H1 (cell line): Measurements from ENCODE around the gene CYP2A13. TPM values are rescaled to one million over a fixed set of nuclear protein-coding genes. Genes with fewer than 3 reads are reported as not detected.

Experiments used
- CTCF ChIA-PET: fragments of 300-600 bp; sonication (Branson Sonifier 250); formaldehyde crosslinking; loops from one replicate; lab custom pipeline; 2021; ENCODE audit not compliant: partially characterized antibody; lab: Charles Lee
- POLR2A ChIA-PET: fragments of 300-600 bp; sonication (Branson Sonifier 250); formaldehyde crosslinking; loops from one replicate; lab custom pipeline; 2021; ENCODE audit warnings: inconsistent platforms; ENCODE audit not compliant: partially characterized antibody; lab: Charles Lee
- DNase-seq, 2 experiments: peaks; one replicate each; pipeline versions ENCODE4 v3.0.0 to v3.0.0-alpha.2; 2010 to 2022; ENCODE audit warnings: low spot score in 2 of 2, low read depth in 1 of 2, mixed read lengths in 1 of 2
- FAIRE-seq: peaks from 2 replicates; lab custom pipeline; 2011; peaks lifted over from hg19 to GRCh38; lab: Jason Lieb, UNC
- H2AFZ ChIP-seq: 2 replicates; pipeline ENCODE4 v1.8.1; 2012; ENCODE audit warnings: low read length, inconsistent platforms
- H2AK5ac ChIP-seq: 2 replicates; pipeline ENCODE4 v1.6.1; 2013; ENCODE audit warnings: low read depth, low read length
- H2BK120ac ChIP-seq: replicated peaks from 2 replicates; pipeline ENCODE3; 2013; ENCODE audit warnings: low read depth, low read length, inconsistent platforms
- H2BK12ac ChIP-seq: 2 replicates; pipeline ENCODE4 v1.6.1; 2013; ENCODE audit warnings: low read depth, low read length
- H2BK15ac ChIP-seq: 2 replicates; pipeline ENCODE4 v1.6.1; 2013; ENCODE audit warnings: low read length
- H2BK20ac ChIP-seq: 2 replicates; pipeline ENCODE4 v1.6.1; 2013; ENCODE audit warnings: low read length
- H2BK5ac ChIP-seq: 2 replicates; pipeline ENCODE4 v1.6.1; 2013; ENCODE audit warnings: low read depth, low read length
- H3K14ac ChIP-seq: 2 replicates; pipeline ENCODE4 v1.6.1; 2013; ENCODE audit warnings: inconsistent platforms; ENCODE audit not compliant: insufficient read length
- H3K18ac ChIP-seq: 2 replicates; pipeline ENCODE4 v1.6.1; 2013; ENCODE audit warnings: low read length; ENCODE audit errors: extremely low read depth
- H3K23ac ChIP-seq: 2 replicates; pipeline ENCODE4 v1.6.1; 2013; ENCODE audit warnings: inconsistent platforms; ENCODE audit not compliant: insufficient read length
- H3K23me2 ChIP-seq: 2 replicates; pipeline ENCODE4 v1.6.1; 2013; ENCODE audit warnings: low read depth, low read length
- H3K27ac ChIP-seq: 2 replicates; pipeline ENCODE4 v1.6.1; 2011; ENCODE audit warnings: low read depth, low read length, inconsistent platforms
- H3K27me3 ChIP-seq, 4 experiments: replicated peaks in 1 of 4; 1 replicate in 1 of 4; 2 replicates in 3 of 4; pipeline versions ENCODE4 v1.6.1 to v1.8.1; 2011 to 2013; ENCODE audit warnings: low read length in 3 of 4, mild to moderate bottlenecking in 3 of 4, inconsistent platforms in 2 of 4, mixed read lengths in 2 of 4, moderate library complexity in 1 of 4; ENCODE audit not compliant: control insufficient read depth in 3 of 4, insufficient read depth in 3 of 4; ENCODE audit errors: extremely low read depth in 1 of 4
- H3K36me3 ChIP-seq, 4 experiments: 2 replicates each; pipeline versions ENCODE4 v1.6.1 to v1.8.1; 2011 to 2013; ENCODE audit warnings: mild to moderate bottlenecking in 4 of 4, low read length in 3 of 4, moderate library complexity in 2 of 4, control low read depth in 1 of 4, inconsistent platforms in 1 of 4; ENCODE audit not compliant: insufficient read depth in 4 of 4, control insufficient read depth in 2 of 4
- H3K4ac ChIP-seq: replicated peaks from 2 replicates; pipeline ENCODE3; 2013; ENCODE audit warnings: low read length, low read depth, mixed read lengths, inconsistent platforms; ENCODE audit not compliant: insufficient read length
- H3K4me1 ChIP-seq, 4 experiments: replicated peaks in 1 of 4; 1 replicate in 1 of 4; 2 replicates in 3 of 4; pipeline versions ENCODE4 v1.6.1 to v1.8.1; 2011 to 2013; ENCODE audit warnings: low read length in 3 of 4, inconsistent platforms in 2 of 4, mixed read lengths in 1 of 4; ENCODE audit not compliant: insufficient read depth in 4 of 4, control insufficient read depth in 3 of 4
- H3K4me2 ChIP-seq, 2 experiments: 2 replicates each; pipeline versions ENCODE4 v1.6.1 to v1.8.1; 2011 to 2013; ENCODE audit warnings: low read depth in 2 of 2, low read length in 2 of 2, control low read depth in 1 of 2, inconsistent platforms in 1 of 2, mild to moderate bottlenecking in 1 of 2; ENCODE audit not compliant: insufficient read depth in 1 of 2
- H3K4me3 ChIP-seq, 4 experiments: fragments of 200-600, 300-600 bp in 1 of 4; sonication (generic), shearing (Covaris generic), sonication (Bioruptor Twin) in 1 of 4; 2 replicates each; pipeline versions ENCODE4 v1.5.1 to v1.8.1; 2011 to 2016; ENCODE audit warnings: low read length in 4 of 4, low read depth in 3 of 4, control low read depth in 2 of 4, inconsistent platforms in 2 of 4, mild to moderate bottlenecking in 2 of 4, mixed read lengths in 1 of 4, moderate library complexity in 1 of 4; ENCODE audit not compliant: insufficient read depth in 2 of 4; ENCODE audit errors: extremely low read depth in 1 of 4
- H3K56ac ChIP-seq: replicated peaks from 2 replicates; pipeline ENCODE3; 2013; ENCODE audit warnings: low read depth, mild to moderate bottlenecking, mixed read lengths, low read length, inconsistent platforms; ENCODE audit not compliant: insufficient read length
- H3K79me1 ChIP-seq: 2 replicates; pipeline ENCODE4 v1.6.1; 2013; ENCODE audit warnings: low read depth, low read length, control low read depth
- H3K79me2 ChIP-seq, 2 experiments: 2 replicates each; pipeline versions ENCODE4 v1.6.1 to v1.8.1; 2012 to 2013; ENCODE audit warnings: low read length in 2 of 2, mild to moderate bottlenecking in 2 of 2, inconsistent platforms in 1 of 2; ENCODE audit not compliant: insufficient read depth in 2 of 2, control insufficient read depth in 1 of 2
- H3K9ac ChIP-seq, 4 experiments: replicated peaks in 1 of 4; 1 replicate in 1 of 4; 2 replicates in 3 of 4; pipeline versions ENCODE4 v1.6.1 to v1.8.1; 2011 to 2013; ENCODE audit warnings: low read depth in 3 of 4, low read length in 3 of 4, control low read depth in 2 of 4, mild to moderate bottlenecking in 2 of 4, moderate library complexity in 2 of 4, inconsistent platforms in 1 of 4; ENCODE audit errors: extremely low read depth in 1 of 4
- H3K9me3 ChIP-seq, 2 experiments: 2 replicates each; pipeline versions ENCODE4 v1.6.1 to v1.8.1; 2012 to 2013; ENCODE audit warnings: mild to moderate bottlenecking in 2 of 2, moderate library complexity in 2 of 2, control low read depth in 1 of 2, inconsistent platforms in 1 of 2, low read depth in 1 of 2, low read length in 1 of 2, mixed read lengths in 1 of 2; ENCODE audit not compliant: insufficient read depth in 2 of 2
- H4K20me1 ChIP-seq, 2 experiments: replicated peaks in 1 of 2; 2 replicates each; pipeline versions ENCODE3 to v1.8.1; 2011 to 2013; ENCODE audit warnings: inconsistent platforms in 2 of 2, low read length in 2 of 2, mild to moderate bottlenecking in 1 of 2; ENCODE audit not compliant: insufficient read depth in 2 of 2, control insufficient read depth in 1 of 2
- H4K5ac ChIP-seq: 2 replicates; pipeline ENCODE4 v1.6.1; 2013; ENCODE audit warnings: low read length, low read depth, mixed read lengths, inconsistent platforms; ENCODE audit not compliant: insufficient read length
- H4K8ac ChIP-seq: 2 replicates; pipeline ENCODE4 v1.8.0; 2013; ENCODE audit warnings: mild to moderate bottlenecking, moderate library complexity, low read length, inconsistent platforms; ENCODE audit not compliant: insufficient read depth; ENCODE audit errors: extremely low read depth
- H4K91ac ChIP-seq: replicated peaks from 2 replicates; pipeline ENCODE3; 2013; ENCODE audit warnings: low read length, mixed read lengths, inconsistent platforms; ENCODE audit not compliant: insufficient read length
- BRCA1 ChIP-seq: IDR thresholded peaks from 2 replicates; pipeline ENCODE4 v1.6.1; 2012; ENCODE audit warnings: low read depth, low read length, improper control_type of control experiment
- CEBPB ChIP-seq: IDR thresholded peaks from 2 replicates; pipeline ENCODE4 v1.6.1; 2012; ENCODE audit warnings: low read depth, low read length
- CHD2 ChIP-seq: IDR thresholded peaks from 2 replicates; pipeline ENCODE4 v1.6.1; 2012; ENCODE audit warnings: low read length, improper control_type of control experiment
- CTBP2 ChIP-seq: IDR thresholded peaks from 2 replicates; pipeline ENCODE4 v1.7.0; 2011; ENCODE audit warnings: borderline replicate concordance, mild to moderate bottlenecking, moderate library complexity, mixed read lengths, low read length; ENCODE audit not compliant: insufficient read depth, insufficient read length
- KDM5A ChIP-seq: fragments of 200-600 bp; IDR thresholded peaks from 2 replicates; pipeline ENCODE4 v1.7.1; 2012; ENCODE audit warnings: mild to moderate bottlenecking, low read length, inconsistent platforms, mixed read lengths
- RFX5 ChIP-seq: IDR thresholded peaks from 2 replicates; pipeline ENCODE4 v1.6.1; 2011; ENCODE audit warnings: low read depth, low read length, improper control_type of control experiment, borderline replicate concordance
- SAP30 ChIP-seq: fragments of 300-600 bp; sonication (generic); IDR thresholded peaks from 2 replicates; pipeline ENCODE4 v1.7.1; 2012; ENCODE audit warnings: low read length, moderate library complexity, mild to moderate bottlenecking, inconsistent platforms; ENCODE audit not compliant: insufficient read depth, insufficient replicate concordance
- SIX5 ChIP-seq: IDR thresholded peaks from 2 replicates; pipeline ENCODE4 v1.6.1; 2011; ENCODE audit warnings: mild to moderate bottlenecking, low read depth, low read length
- USF2 ChIP-seq: IDR thresholded peaks from 2 replicates; pipeline ENCODE4 v1.6.1; 2011; ENCODE audit warnings: low read length, improper control_type of control experiment
- WGBS, 2 experiments: shearing (Covaris generic) in 1 of 2; methylation state at CpG; one replicate each; pipeline versions ENCODE4 v1.1.6 to v1.1.7; 2013 to 2015; ENCODE audit warnings: low lambda C conversion rate in 2 of 2, mixed read lengths in 2 of 2, inconsistent platforms in 1 of 2, low coverage in 1 of 2, missing lambda C conversion rate in 1 of 2; ENCODE audit not compliant: insufficient replicate concordance in 2 of 2, insufficient coverage in 1 of 2, insufficient read length in 1 of 2; ENCODE audit errors: extremely low coverage in 1 of 2, missing lambda C conversion rate in 1 of 2; 5-methylcytosine and 5-hydroxymethylcytosine counted together
- polyA plus RNA-seq, 7 experiments: library from polyadenylated mRNA; depleted of rRNA in 3 of 7; stranded (reverse) in 5 of 7; unstranded in 2 of 7; fragments of >200 nt in 5 of 7; fragments of 200-250 nt in 2 of 7; gene quantifications; 1 replicate in 5 of 7; 2 replicates in 1 of 7; 4 replicates in 1 of 7; pipeline versions ENCODE4 v1.2.1 to v1.2.3, GENCODE V29; 2011 to 2013; ENCODE audit warnings: missing spikeins in 2 of 7, mixed read lengths in 2 of 7
- total RNA-seq: library from RNA; stranded (reverse); fragmentation: NEBNext Ultra II Directional; extraction: Animal tissue kit (Norgen Biotek cat#: 25700); gene quantifications from 2 replicates; pipeline ENCODE4 v1.2.1, GENCODE V29; 2021
- TF ChIP-seq, protein P1 (sequence below), 3 experiments: IDR thresholded peaks; 1 replicate in 2 of 3; 2 replicates in 1 of 3; pipeline versions ENCODE4 v1.5.1 to v1.6.1; 2011; ENCODE audit warnings: low read length in 3 of 3, mild to moderate bottlenecking in 3 of 3, inconsistent platforms in 2 of 3, low read depth in 1 of 3, moderate library complexity in 1 of 3; ENCODE audit not compliant: insufficient read depth in 1 of 3; ENCODE audit errors: control extremely low read depth in 1 of 3

The CYP2A13 gene
- total and polyA plus RNA-seq, 2 of the 8 experiments (the other 6 are each of a cell fraction or from before 2014, with no cell fraction given): 0.60 to 0.63 TPM

DNA sequence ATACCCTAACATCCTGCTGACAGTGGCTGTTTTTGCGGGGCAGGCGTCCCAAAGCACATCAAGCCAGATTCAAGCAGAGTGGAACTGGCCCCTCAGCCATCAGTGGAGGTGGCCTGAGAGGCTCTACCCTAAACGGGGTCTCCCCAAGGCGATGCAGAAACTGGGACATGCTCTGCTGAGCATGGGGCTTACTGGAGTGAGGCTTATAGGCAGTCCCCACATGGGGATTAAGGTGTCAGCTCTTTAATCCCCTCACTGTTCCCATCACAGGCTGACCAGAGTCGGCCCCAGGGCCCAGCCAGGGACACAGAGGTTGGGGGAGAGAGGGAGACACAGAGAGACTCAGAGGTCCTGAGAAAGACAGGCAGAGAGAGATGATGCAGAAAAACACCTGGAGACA is 42.9 kb downstream of the CYP2A13 start:
- H2AFZ ChIP-seq: no peak overlapping the region
- H2BK15ac ChIP-seq: no peak overlapping the region
- H4K20me1 ChIP-seq: no peaks in the 10 kb centered on the region
- H3K23ac ChIP-seq: no peak overlapping the region
- DNase-seq (no peak), FAIRE-seq (no peak)
- WGBS, 2 experiments: 95% methylated on average over 5 of the region's 5 CpGs; no CpG with 5 or more reads in 1 of the 2 experiments
- no peaks in the 10 kb centered on the region for H3K36me3 ChIP-seq
- no peak overlapping the region for H3K27ac ChIP-seq
- no peak overlapping the region for H4K5ac ChIP-seq
- no peak overlapping the region for H3K18ac ChIP-seq
- no peak overlapping the region for H4K91ac ChIP-seq
- H2BK12ac ChIP-seq: no peak overlapping the region
- no peak overlapping the region for H2BK20ac ChIP-seq
- no peak overlapping the region for H2BK120ac ChIP-seq
- ChIA-PET POLR2A (no interaction called here), CTCF (interaction anchor here (1.5 kb wide), 1 partner anchor 13 kb away, joined by 4 read pairs; no protein-coding TSS in a partner anchor)
- no peak overlapping the region for H3K4me2 ChIP-seq
- peaks cover 2% of the 10 kb centered on the region; the same call in 1 of the 2 replicates for H3K23me2 ChIP-seq
- no peak overlapping the region for H4K8ac ChIP-seq
- H2BK5ac ChIP-seq: no peak overlapping the region
- peak overlapping the region in 1 of 4 experiments; percentile 37; a peak in 2 of 7 replicates for H3K9ac ChIP-seq
- no peak overlapping the region for H3K56ac ChIP-seq
- peaks cover 0 to 8% (median 5%) of the 10 kb centered on the region in 4 experiments; a peak in 3 of 7 replicates for H3K27me3 ChIP-seq
- no peaks in the 10 kb centered on the region for H3K9me3 ChIP-seq
- H3K14ac ChIP-seq: no peak overlapping the region
- H3K4me3 ChIP-seq: no peak overlapping the region
- no peaks in the 10 kb centered on the region for H3K79me2 ChIP-seq
- peaks cover 0 to 12% (median 4%) of the 10 kb centered on the region in 4 experiments; a peak in 3 of 7 replicates for H3K4me1 ChIP-seq
- no peak overlapping the region for H2AK5ac ChIP-seq
- no peak overlapping the region for H3K4ac ChIP-seq
- H3K79me1 ChIP-seq: no peaks in the 10 kb centered on the region
- TF ChIP-seq CHD2: no peak
- no peak for TF ChIP-seq CEBPB
- TF ChIP-seq RFX5: no peak
- TF ChIP-seq, protein P1, sequence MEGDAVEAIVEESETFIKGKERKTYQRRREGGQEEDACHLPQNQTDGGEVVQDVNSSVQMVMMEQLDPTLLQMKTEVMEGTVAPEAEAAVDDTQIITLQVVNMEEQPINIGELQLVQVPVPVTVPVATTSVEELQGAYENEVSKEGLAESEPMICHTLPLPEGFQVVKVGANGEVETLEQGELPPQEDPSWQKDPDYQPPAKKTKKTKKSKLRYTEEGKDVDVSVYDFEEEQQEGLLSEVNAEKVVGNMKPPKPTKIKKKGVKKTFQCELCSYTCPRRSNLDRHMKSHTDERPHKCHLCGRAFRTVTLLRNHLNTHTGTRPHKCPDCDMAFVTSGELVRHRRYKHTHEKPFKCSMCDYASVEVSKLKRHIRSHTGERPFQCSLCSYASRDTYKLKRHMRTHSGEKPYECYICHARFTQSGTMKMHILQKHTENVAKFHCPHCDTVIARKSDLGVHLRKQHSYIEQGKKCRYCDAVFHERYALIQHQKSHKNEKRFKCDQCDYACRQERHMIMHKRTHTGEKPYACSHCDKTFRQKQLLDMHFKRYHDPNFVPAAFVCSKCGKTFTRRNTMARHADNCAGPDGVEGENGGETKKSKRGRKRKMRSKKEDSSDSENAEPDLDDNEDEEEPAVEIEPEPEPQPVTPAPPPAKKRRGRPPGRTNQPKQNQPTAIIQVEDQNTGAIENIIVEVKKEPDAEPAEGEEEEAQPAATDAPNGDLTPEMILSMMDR (IDR thresholded peaks at IDR 0.05; ENCODE audit: control extremely low read depth in 1 of 3, insufficient read depth in 1 of 3, low read depth in 1 of 3, low read length in 3 of 3): no peak
- TF ChIP-seq CTBP2: no peak
- TF ChIP-seq BRCA1: no peak
- no peak for TF ChIP-seq SAP30
- no peak for TF ChIP-seq USF2
- no peak for TF ChIP-seq SIX5
- no peak for TF ChIP-seq KDM5A
